Skeletal muscle tissue (tissue), 4 donors: ENCODE measurements around the gene DEPDC7. TPM values are rescaled to one million over a fixed set of nuclear protein-coding genes. Genes with fewer than 3 reads are reported as not detected.

ENCODE experiments used
- H3K27ac ChIP-seq: one replicate; pipeline ENCODE4 v1.7.0; 2013; ENCODE audit warnings: mild to moderate bottlenecking, low read depth, low read length, inconsistent platforms
- H3K27me3 ChIP-seq, 3 donors: one replicate each; pipeline ENCODE4 v1.7.0; 2013; ENCODE audit warnings: low read length in 3 of 3; ENCODE audit not compliant: control insufficient read depth in 3 of 3, insufficient read depth in 3 of 3
- H3K36me3 ChIP-seq, 3 donors: one replicate each; pipeline ENCODE4 v1.7.0; 2013; ENCODE audit warnings: low read length in 3 of 3; ENCODE audit not compliant: control insufficient read depth in 3 of 3, insufficient read depth in 3 of 3
- H3K4me1 ChIP-seq, 3 donors: one replicate each; pipeline ENCODE4 v1.7.0; 2013; ENCODE audit warnings: low read length in 3 of 3, mild to moderate bottlenecking in 3 of 3; ENCODE audit not compliant: control insufficient read depth in 3 of 3, insufficient read depth in 3 of 3
- H3K4me3 ChIP-seq, 3 donors: one replicate each; pipeline ENCODE4 v1.7.0; 2013; ENCODE audit warnings: low read length in 3 of 3
- H3K9ac ChIP-seq, 3 donors: one replicate each; pipeline ENCODE4 v1.7.0; 2013; ENCODE audit warnings: low read length in 3 of 3, mild to moderate bottlenecking in 3 of 3, moderate library complexity in 2 of 3, low read depth in 1 of 3
- H3K9me3 ChIP-seq, 3 donors: one replicate each; pipeline ENCODE4 v1.7.0; 2013; ENCODE audit warnings: low read length in 3 of 3; ENCODE audit not compliant: control insufficient read depth in 3 of 3
- total RNA-seq: library from RNA; depleted of rRNA; stranded (reverse); fragments of >200 nt; gene quantifications from one replicate; pipeline ENCODE4 v1.2.3, GENCODE V29; 2014
- donor health status: Osteomylitis.

DEPDC7 gene
- total RNA-seq, 1 donor from 2014 or later = 9.9 TPM

- Histone ChIP-seq H3K36me3 (no peaks in the 10 kb centered on the region), H3K4me1 (no peaks in the 10 kb centered on the region), H3K27ac (no peak overlapping the region), H3K27me3 (no peaks in the 10 kb centered on the region), H3K4me3 (no peak overlapping the region), H3K9ac (no peak overlapping the region), H3K9me3 (peaks cover 0 to 4% (median 0%) of the 10 kb centered on the region in 3 donors)
Observed at GRCh38 chr11:32991898-32992297, 23.8 kb upstream of the DEPDC7 start.

GRCh38 chr11:33000181-33000580 lies 15.5 kb upstream of the DEPDC7 start:
- H3K36me3 ChIP-seq = no peaks in the 10 kb centered on the region
- no peak overlapping the region for H3K9ac ChIP-seq
- H3K27ac ChIP-seq = no peak overlapping the region
- H3K9me3 ChIP-seq = no peaks in the 10 kb centered on the region
- no peak overlapping the region for H3K4me3 ChIP-seq
- no peaks in the 10 kb centered on the region for H3K4me1 ChIP-seq
- no peaks in the 10 kb centered on the region for H3K27me3 ChIP-seq

GRCh38 chr11:33001281-33001680 lies 14.4 kb upstream of the DEPDC7 start:
- Histone ChIP-seq H3K27ac (no peak overlapping the region), H3K27me3 (no peaks in the 10 kb centered on the region), H3K4me1 (no peaks in the 10 kb centered on the region), H3K36me3 (no peaks in the 10 kb centered on the region), H3K9me3 (no peaks in the 10 kb centered on the region), H3K4me3 (no peak overlapping the region), H3K9ac (no peak overlapping the region)

- no peak overlapping the region for H3K27ac ChIP-seq
- no peaks in the 10 kb centered on the region for H3K36me3 ChIP-seq
- H3K9me3 ChIP-seq = no peaks in the 10 kb centered on the region
- H3K4me1 ChIP-seq = no peaks in the 10 kb centered on the region
- H3K4me3 ChIP-seq = no peak overlapping the region
- H3K27me3 ChIP-seq = no peaks in the 10 kb centered on the region
- H3K9ac ChIP-seq = no peak overlapping the region
Observed at GRCh38 chr11:33001751-33002542, 13.7 kb upstream of the DEPDC7 start.

GRCh38 chr11:33005175-33005574 lies 10.5 kb upstream of the DEPDC7 start:
- no peaks in the 10 kb centered on the region for H3K27me3 ChIP-seq
- H3K27ac ChIP-seq = no peak overlapping the region
- no peak overlapping the region for H3K4me3 ChIP-seq
- no peaks in the 10 kb centered on the region for H3K4me1 ChIP-seq
- no peaks in the 10 kb centered on the region for H3K9me3 ChIP-seq
- no peak overlapping the region for H3K9ac ChIP-seq
- no peaks in the 10 kb centered on the region for H3K36me3 ChIP-seq

GRCh38 chr11:33006010-33006409 lies 9.7 kb upstream of the DEPDC7 start:
- no peaks in the 10 kb centered on the region for H3K36me3 ChIP-seq
- no peaks in the 10 kb centered on the region for H3K27me3 ChIP-seq
- H3K4me1 ChIP-seq = no peaks in the 10 kb centered on the region
- no peak overlapping the region for H3K4me3 ChIP-seq
- no peak overlapping the region for H3K9ac ChIP-seq
- H3K27ac ChIP-seq = no peak overlapping the region
- H3K9me3 ChIP-seq = no peaks in the 10 kb centered on the region

GRCh38 chr11:33013755-33014154 lies 1.9 kb upstream of the DEPDC7 start:
- Histone ChIP-seq H3K9ac (no peak overlapping the region), H3K27ac (no peak overlapping the region), H3K4me1 (peaks cover 6 to 14% (median 10%) of the 10 kb centered on the region in 3 donors), H3K36me3 (no peaks in the 10 kb centered on the region), H3K4me3 (no peak overlapping the region), H3K27me3 (no peaks in the 10 kb centered on the region), H3K9me3 (no peaks in the 10 kb centered on the region)

GRCh38 chr11:33016654-33017053 lies 976 bp downstream of the DEPDC7 start:
- H3K27ac ChIP-seq = peak overlapping the region; percentile 66
- H3K4me3 ChIP-seq = peak overlapping the region; percentile 71 to 83 (median 79)
- peaks cover 10 to 19% (median 13%) of the 10 kb centered on the region in 3 donors for H3K4me1 ChIP-seq
- no peaks in the 10 kb centered on the region for H3K27me3 ChIP-seq
- peak overlapping the region; percentile 76 to 82 (median 81) for H3K9ac ChIP-seq
- no peaks in the 10 kb centered on the region for H3K36me3 ChIP-seq
- H3K9me3 ChIP-seq = no peaks in the 10 kb centered on the region

GRCh38 chr11:33017478-33017877 lies 1.8 kb downstream of the DEPDC7 start:
- H3K27me3 ChIP-seq = no peaks in the 10 kb centered on the region
- H3K4me1 ChIP-seq = peaks cover 10 to 19% (median 13%) of the 10 kb centered on the region in 3 donors
- H3K4me3 ChIP-seq = peak overlapping the region in 1 of 3 donors; percentile 23
- peak overlapping the region; percentile 11 to 17 (median 14) for H3K9ac ChIP-seq
- H3K9me3 ChIP-seq = no peaks in the 10 kb centered on the region
- no peak overlapping the region for H3K27ac ChIP-seq
- H3K36me3 ChIP-seq = no peaks in the 10 kb centered on the region

- Histone ChIP-seq H3K4me1 (peaks cover 10 to 19% (median 13%) of the 10 kb centered on the region in 3 donors), H3K27me3 (no peaks in the 10 kb centered on the region), H3K36me3 (no peaks in the 10 kb centered on the region), H3K9me3 (no peaks in the 10 kb centered on the region), H3K4me3 (peak overlapping the region in 1 of 3 donors; percentile 23), H3K27ac (no peak overlapping the region), H3K9ac (peak overlapping the region in 2 of 3 donors; percentile 11 to 17)
Observed at GRCh38 chr11:33017965-33018364, 2.3 kb downstream of the DEPDC7 start.
